GM18909 (cell line): Measurements from ENCODE around the gene TMEM92.

Experiments used
- ATAC-seq: cut with Tn5 transposase; IDR thresholded peaks from one replicate; pipeline ENCODE4 v1.9.1; 2021; ENCODE audit warnings: mild to moderate bottlenecking; ENCODE audit not compliant: unreplicated experiment, poor library complexity

TMEM92 gene

GRCh38 chr17:50318501-50319285, 44.4 kb downstream of the TMEM92 start:
- ATAC-seq, result no peak

- no peak for ATAC-seq
These were observed 45.2 kb downstream of the TMEM92 start for GRCh38 chr17:50319306-50320004.

- ATAC-seq, result no peak
These were observed 48.0 kb downstream of the TMEM92 start for GRCh38 chr17:50322271-50322670.

- ATAC-seq, result no peak
These were observed 48.8 kb downstream of the TMEM92 start for GRCh38 chr17:50323060-50323459.

- no peak for ATAC-seq
These were observed 51.6 kb downstream of the TMEM92 start for GRCh38 chr17:50325906-50326305.

- ATAC-seq, result no peak
These were observed 52.6 kb downstream of the TMEM92 start for GRCh38 chr17:50326831-50327364.

- no peak for ATAC-seq
These were observed 54.4 kb downstream of the TMEM92 start for GRCh38 chr17:50328363-50329325.

GRCh38 chr17:50329716-50330115, 55.5 kb downstream of the TMEM92 start:
- ATAC-seq, result no peak

GRCh38 chr17:50330151-50330775, 56.0 kb downstream of the TMEM92 start:
- no peak for ATAC-seq
